Osteoblast (primary cell): ENCODE measurements around the gene ACOX3. TPM values are rescaled to one million over a fixed set of nuclear protein-coding genes. Genes with fewer than 3 reads are reported as not detected.

Source experiments
- DNase-seq: peaks from one replicate; pipeline ENCODE4 v3.0.0; 2011; ENCODE audit warnings: low spot score, mixed read lengths; ENCODE audit not compliant: insufficient read length; ENCODE audit errors: missing footprints
- H2AFZ ChIP-seq: 2 replicates; pipeline ENCODE4 v1.6.0; 2011; ENCODE audit warnings: mild to moderate bottlenecking, low read length
- H3K27ac ChIP-seq: 2 replicates; pipeline ENCODE4 v1.5.1; 2011; ENCODE audit warnings: mild to moderate bottlenecking, low read depth, low read length, moderate library complexity
- H3K27me3 ChIP-seq: 2 replicates; pipeline ENCODE4 v1.6.0; 2012; ENCODE audit warnings: mild to moderate bottlenecking, control low read depth, inconsistent platforms, low read length, moderate library complexity; ENCODE audit not compliant: insufficient read depth
- H3K36me3 ChIP-seq: 2 replicates; pipeline ENCODE4 v1.5.1; 2011; ENCODE audit warnings: mild to moderate bottlenecking, low read length, control low read depth, moderate library complexity; ENCODE audit not compliant: insufficient read depth
- H3K4me1 ChIP-seq: 2 replicates; pipeline ENCODE4 v1.5.1; 2011; ENCODE audit warnings: mild to moderate bottlenecking, low read length, control low read depth, moderate library complexity; ENCODE audit not compliant: insufficient read depth
- H3K4me2 ChIP-seq: 2 replicates; pipeline ENCODE4 v1.6.0; 2011; ENCODE audit warnings: mild to moderate bottlenecking, low read length; ENCODE audit not compliant: insufficient read depth
- H3K4me3 ChIP-seq: fragments of 200-600 bp; sonication (generic); 3 replicates; pipeline ENCODE4 v1.5.1; 2012; ENCODE audit warnings: mild to moderate bottlenecking, low read length, inconsistent platforms; ENCODE audit not compliant: insufficient read depth
- H3K79me2 ChIP-seq: 2 replicates; pipeline ENCODE4 v1.6.0; 2012; ENCODE audit warnings: mild to moderate bottlenecking, low read length, control low read depth, inconsistent platforms; ENCODE audit not compliant: insufficient read depth
- H3K9me3 ChIP-seq: 2 replicates; pipeline ENCODE4 v1.5.1; 2011; ENCODE audit warnings: low read depth, low read length, control low read depth
- H4K20me1 ChIP-seq: 2 replicates; pipeline ENCODE4 v1.6.0; 2012; ENCODE audit warnings: mild to moderate bottlenecking, low read length, control low read depth; ENCODE audit not compliant: insufficient read depth
- total RNA-seq: library from RNA; depleted of rRNA; stranded (reverse); fragments of >200 nt; gene quantifications from 2 replicates; pipeline ENCODE4 v1.2.3, GENCODE V29; 2012
- TF ChIP-seq, protein P1 (sequence below): IDR thresholded peaks from 2 replicates; pipeline ENCODE4 v1.5.1; 2011; ENCODE audit warnings: mild to moderate bottlenecking, low read depth, low read length, moderate library complexity; ENCODE audit errors: extremely low read depth

The ACOX3 gene
- total RNA-seq, 1 donor, result 24.2 TPM

DNA sequence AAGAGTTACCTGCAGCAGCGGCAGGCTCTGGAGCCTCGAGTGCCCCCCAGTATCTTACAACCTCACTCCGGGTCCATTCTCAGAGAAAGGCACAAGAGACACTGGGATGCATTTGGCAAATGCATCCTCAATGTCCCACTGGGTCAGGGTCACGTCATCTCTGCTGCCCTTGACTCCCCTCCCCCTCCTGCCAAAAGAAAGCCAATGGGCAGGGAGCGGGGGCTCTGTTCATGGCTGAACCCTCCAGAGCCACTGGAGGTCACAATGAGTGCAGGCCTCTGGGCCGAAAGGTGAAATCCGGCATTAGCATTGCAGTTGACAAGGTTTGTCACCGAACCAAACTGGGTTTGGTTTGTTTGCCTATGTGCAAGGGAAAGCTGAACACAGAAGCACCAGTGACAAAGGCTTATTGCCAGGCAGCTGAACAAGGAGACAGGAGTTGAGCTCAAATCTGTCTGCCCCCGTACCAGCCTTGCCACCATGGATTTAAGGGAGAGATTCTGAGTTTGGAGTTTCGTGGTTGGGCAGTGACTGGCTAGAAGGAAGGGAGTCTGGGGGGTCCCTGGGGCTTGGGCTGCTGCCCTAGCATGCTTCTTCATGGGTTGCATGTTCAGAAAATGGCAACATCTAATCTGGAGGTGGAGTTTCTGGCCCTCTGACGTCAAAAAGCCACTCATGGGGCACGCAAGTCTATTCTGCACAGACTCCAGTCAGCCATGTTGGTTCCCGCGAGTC is 106.6 kb downstream of the ACOX3 start:
- Histone ChIP-seq H3K27ac (no peak overlapping the region), H4K20me1 (no peaks in the 10 kb centered on the region), H3K4me1 (no peaks in the 10 kb centered on the region), H3K27me3 (peaks cover 5% of the 10 kb centered on the region), H3K79me2 (no peaks in the 10 kb centered on the region), H3K36me3 (no peaks in the 10 kb centered on the region), H3K4me3 (no peak overlapping the region), H2AFZ (no peak overlapping the region), H3K9me3 (no peaks in the 10 kb centered on the region), H3K4me2 (no peak overlapping the region)
- TF ChIP-seq, protein P1, sequence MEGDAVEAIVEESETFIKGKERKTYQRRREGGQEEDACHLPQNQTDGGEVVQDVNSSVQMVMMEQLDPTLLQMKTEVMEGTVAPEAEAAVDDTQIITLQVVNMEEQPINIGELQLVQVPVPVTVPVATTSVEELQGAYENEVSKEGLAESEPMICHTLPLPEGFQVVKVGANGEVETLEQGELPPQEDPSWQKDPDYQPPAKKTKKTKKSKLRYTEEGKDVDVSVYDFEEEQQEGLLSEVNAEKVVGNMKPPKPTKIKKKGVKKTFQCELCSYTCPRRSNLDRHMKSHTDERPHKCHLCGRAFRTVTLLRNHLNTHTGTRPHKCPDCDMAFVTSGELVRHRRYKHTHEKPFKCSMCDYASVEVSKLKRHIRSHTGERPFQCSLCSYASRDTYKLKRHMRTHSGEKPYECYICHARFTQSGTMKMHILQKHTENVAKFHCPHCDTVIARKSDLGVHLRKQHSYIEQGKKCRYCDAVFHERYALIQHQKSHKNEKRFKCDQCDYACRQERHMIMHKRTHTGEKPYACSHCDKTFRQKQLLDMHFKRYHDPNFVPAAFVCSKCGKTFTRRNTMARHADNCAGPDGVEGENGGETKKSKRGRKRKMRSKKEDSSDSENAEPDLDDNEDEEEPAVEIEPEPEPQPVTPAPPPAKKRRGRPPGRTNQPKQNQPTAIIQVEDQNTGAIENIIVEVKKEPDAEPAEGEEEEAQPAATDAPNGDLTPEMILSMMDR, result no peak
- no peak for DNase-seq

DNA sequence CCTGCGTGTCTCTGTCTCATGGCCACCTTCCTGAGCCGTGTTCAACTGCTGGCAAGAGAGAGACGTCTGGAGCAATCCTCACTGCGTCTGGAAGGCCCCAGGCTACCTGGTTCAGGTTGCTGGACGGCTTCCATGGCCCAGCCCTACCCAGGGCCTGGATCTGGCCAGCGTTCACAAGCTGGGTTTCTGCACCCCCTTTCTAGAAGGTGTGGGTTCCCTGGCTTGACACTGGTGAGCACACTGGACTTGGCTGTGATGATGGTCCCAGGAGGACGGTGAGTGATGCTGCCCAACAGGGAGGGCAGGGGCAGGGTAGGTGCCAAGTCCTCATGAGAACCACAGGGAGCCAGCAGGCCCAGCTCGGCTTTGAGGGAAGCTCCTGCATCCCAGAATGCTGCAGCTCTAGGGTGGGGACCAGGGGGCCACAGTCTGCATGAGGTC is 107.6 kb downstream of the ACOX3 start:
- Histone ChIP-seq H3K4me2 (no peak overlapping the region), H2AFZ (no peak overlapping the region), H3K4me3 (no peak overlapping the region), H3K27me3 (peaks cover 5% of the 10 kb centered on the region), H4K20me1 (no peaks in the 10 kb centered on the region), H3K36me3 (no peaks in the 10 kb centered on the region), H3K27ac (no peak overlapping the region), H3K4me1 (no peaks in the 10 kb centered on the region), H3K79me2 (no peaks in the 10 kb centered on the region), H3K9me3 (no peaks in the 10 kb centered on the region)
- DNase-seq, result no peak
- TF ChIP-seq, protein P1, result no peak

DNA sequence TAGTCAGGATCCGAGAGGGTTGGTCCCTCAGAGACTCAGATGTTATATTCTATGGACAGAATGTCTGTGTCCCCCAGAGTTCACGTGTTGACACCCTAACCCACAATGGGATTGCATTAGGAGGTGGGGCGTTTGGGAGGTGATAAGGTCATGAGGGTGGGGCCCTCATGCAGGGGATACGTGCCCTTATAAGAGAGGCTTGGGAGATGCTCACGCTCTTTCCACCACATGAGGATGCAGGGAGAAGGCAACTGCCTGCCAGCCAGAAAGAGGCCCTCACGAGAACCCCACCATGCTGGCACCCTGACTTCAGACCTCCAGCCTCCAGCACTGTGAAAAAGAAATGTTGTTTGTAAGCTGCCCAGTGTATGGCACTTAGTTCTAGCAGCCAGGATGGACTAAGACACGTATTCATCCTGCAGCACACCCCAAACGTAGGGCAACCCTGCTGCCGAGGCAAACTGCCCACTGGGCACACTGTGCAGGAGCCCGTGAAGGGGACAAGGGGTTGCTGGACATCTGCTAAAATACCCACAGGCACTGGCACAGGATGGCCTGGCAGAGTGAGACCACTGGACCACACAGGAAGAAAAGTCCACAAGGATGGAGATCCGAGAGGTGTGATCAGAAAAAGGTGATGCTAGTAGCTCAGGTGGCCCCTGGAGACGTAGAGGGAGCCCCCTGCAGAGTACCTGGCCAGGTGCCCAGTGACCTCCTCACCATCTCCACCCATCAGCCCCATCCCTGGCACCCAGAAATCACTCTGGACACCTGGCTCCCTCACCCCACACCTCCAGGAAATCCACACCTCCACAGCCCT is 108.3 kb downstream of the ACOX3 start:
- no peak overlapping the region for H3K4me3 ChIP-seq
- no peaks in the 10 kb centered on the region for H3K4me1 ChIP-seq
- H3K9me3 ChIP-seq, result no peaks in the 10 kb centered on the region
- peaks cover 5% of the 10 kb centered on the region for H3K27me3 ChIP-seq
- H3K27ac ChIP-seq, result no peak overlapping the region
- no peak overlapping the region for H2AFZ ChIP-seq
- H3K4me2 ChIP-seq, result no peak overlapping the region
- TF ChIP-seq, protein P1, result no peak
- no peaks in the 10 kb centered on the region for H3K79me2 ChIP-seq
- no peak for DNase-seq
- H4K20me1 ChIP-seq, result no peaks in the 10 kb centered on the region
- H3K36me3 ChIP-seq, result no peaks in the 10 kb centered on the region

DNA sequence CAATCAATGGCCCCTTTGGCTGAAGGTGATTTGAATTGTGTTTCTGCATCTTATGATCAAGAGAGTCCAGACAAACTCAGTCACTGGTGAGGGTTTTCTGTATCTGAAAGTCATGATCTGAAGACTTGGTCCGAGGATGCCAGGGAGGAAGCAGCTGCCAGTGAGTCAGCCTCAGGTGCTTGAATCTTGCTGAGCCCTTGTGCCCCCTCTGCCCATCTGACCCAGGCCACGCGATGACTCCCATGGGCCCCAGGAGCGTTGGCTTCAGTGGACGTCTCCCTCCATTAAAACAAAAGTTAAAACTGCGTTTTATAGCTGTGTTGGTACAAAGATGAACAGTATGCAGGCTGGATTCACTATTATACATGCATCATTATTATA is 109.0 kb downstream of the ACOX3 start:
- Histone ChIP-seq H3K27ac (no peak overlapping the region), H3K4me3 (no peak overlapping the region), H4K20me1 (no peaks in the 10 kb centered on the region), H2AFZ (no peak overlapping the region), H3K4me2 (no peak overlapping the region), H3K79me2 (no peaks in the 10 kb centered on the region), H3K4me1 (no peaks in the 10 kb centered on the region), H3K36me3 (no peaks in the 10 kb centered on the region), H3K9me3 (no peaks in the 10 kb centered on the region), H3K27me3 (peaks cover 5% of the 10 kb centered on the region)
- TF ChIP-seq, protein P1, result no peak
- DNase-seq, result no peak
